Measurements from ENCODE around the gene SDK1.

Gene SDK1

DNA sequence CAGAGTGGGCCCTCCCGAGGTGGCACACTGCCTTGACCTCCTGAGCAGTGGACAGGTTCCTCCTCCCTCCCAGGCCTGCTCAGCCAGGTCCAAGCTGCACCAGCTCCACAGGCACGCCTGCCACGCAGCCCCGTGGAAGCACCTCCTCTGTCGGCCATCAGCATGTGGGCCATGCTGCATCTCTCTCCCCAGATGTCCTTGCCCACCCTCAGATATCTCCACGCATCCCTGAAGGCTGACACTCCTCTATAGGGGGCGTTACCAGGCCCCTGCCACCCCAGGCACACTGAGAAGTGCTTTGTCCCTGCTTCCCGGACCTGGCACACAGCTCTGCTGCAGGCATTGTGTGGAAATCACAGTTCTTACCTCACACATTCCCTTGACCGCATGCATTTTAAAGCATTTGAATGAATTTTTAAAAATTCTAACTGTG lies 598.5 kb downstream of the SDK1 start:
- Histone ChIP-seq H3K9ac (ENCODE audit: low read depth, low read length) (no peak overlapping the region), H3K9me3 (ENCODE audit: insufficient read depth, low read length, severe bottlenecking) (no peaks in the 10 kb centered on the region), H3K4me1 (ENCODE audit: insufficient read depth, low read length) (no peaks in the 10 kb centered on the region), H3K79me2 (ENCODE audit: insufficient read depth, low read length) (no peaks in the 10 kb centered on the region), H4K20me1 (ENCODE audit: insufficient read depth, low read length) (no peaks in the 10 kb centered on the region), H2AFZ (ENCODE audit: low read depth, low read length) (no peak overlapping the region), H3K27me3 (ENCODE audit: insufficient read depth, low read length, poor library complexity) (peaks cover 15% of the 10 kb centered on the region), H3K4me2 (ENCODE audit: insufficient read depth, low read length) (no peak overlapping the region), H3K4me3 (ENCODE audit: low read depth in 1 of 2, low read length in 2 of 2) (no peak overlapping the region), H3K27ac (ENCODE audit: low read length) (no peak overlapping the region), H3K36me3 (ENCODE audit: insufficient read depth, low read length) (no peaks in the 10 kb centered on the region)
- no peak for TF ChIP-seq EZH2 (IDR thresholded peaks at IDR 0.05; ENCODE audit: borderline replicate concordance, low read depth, low read length, severe bottlenecking)
- TF ChIP-seq, protein P1, sequence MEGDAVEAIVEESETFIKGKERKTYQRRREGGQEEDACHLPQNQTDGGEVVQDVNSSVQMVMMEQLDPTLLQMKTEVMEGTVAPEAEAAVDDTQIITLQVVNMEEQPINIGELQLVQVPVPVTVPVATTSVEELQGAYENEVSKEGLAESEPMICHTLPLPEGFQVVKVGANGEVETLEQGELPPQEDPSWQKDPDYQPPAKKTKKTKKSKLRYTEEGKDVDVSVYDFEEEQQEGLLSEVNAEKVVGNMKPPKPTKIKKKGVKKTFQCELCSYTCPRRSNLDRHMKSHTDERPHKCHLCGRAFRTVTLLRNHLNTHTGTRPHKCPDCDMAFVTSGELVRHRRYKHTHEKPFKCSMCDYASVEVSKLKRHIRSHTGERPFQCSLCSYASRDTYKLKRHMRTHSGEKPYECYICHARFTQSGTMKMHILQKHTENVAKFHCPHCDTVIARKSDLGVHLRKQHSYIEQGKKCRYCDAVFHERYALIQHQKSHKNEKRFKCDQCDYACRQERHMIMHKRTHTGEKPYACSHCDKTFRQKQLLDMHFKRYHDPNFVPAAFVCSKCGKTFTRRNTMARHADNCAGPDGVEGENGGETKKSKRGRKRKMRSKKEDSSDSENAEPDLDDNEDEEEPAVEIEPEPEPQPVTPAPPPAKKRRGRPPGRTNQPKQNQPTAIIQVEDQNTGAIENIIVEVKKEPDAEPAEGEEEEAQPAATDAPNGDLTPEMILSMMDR (IDR thresholded peaks at IDR 0.05; ENCODE audit: borderline replicate concordance, extremely low read depth, low read length, poor library complexity, severe bottlenecking) = no peak
- ATAC-seq (ENCODE audit: insufficient read depth, low read depth) (no peak), DNase-seq (no peak)

DNA sequence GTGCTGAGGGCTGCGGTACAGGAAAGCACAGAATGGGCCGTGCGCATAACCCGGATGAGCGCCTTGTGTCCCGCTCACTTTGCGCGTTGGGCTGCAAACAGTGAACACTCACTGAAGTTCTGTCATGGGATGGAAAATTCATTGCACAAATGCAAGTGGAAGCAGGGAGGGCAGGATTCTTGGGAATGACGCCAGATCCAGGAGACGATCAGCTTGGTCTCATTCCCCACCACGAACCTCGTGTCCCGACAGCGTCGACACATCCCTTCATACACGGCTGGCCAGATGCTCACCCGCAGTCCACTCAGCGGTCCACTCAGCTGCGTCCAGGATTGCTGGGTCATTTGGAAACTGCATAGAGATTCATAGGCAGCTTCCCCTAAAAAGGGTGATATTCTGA lies 607.1 kb downstream of the SDK1 start:
- H3K4me2 ChIP-seq (ENCODE audit: insufficient read depth, low read length) = no peak overlapping the region
- DNase-seq = no peak
- H3K27ac ChIP-seq (ENCODE audit: low read length) = no peak overlapping the region
- no peaks in the 10 kb centered on the region for H3K36me3 ChIP-seq (ENCODE audit: insufficient read depth, low read length)
- H4K20me1 ChIP-seq (ENCODE audit: insufficient read depth, low read length) = no peaks in the 10 kb centered on the region
- no peaks in the 10 kb centered on the region for H3K79me2 ChIP-seq (ENCODE audit: insufficient read depth, low read length)
- H2AFZ ChIP-seq (ENCODE audit: low read depth, low read length) = no peak overlapping the region
- H3K9ac ChIP-seq (ENCODE audit: low read depth, low read length) = no peak overlapping the region
- no peak overlapping the region for H3K4me3 ChIP-seq (ENCODE audit: low read depth in 1 of 2, low read length in 2 of 2)
- H3K9me3 ChIP-seq (ENCODE audit: insufficient read depth, low read length, severe bottlenecking) = no peaks in the 10 kb centered on the region
- TF ChIP-seq, protein P1 (IDR thresholded peaks at IDR 0.05; ENCODE audit: borderline replicate concordance, extremely low read depth, low read length, poor library complexity, severe bottlenecking) = no peak
- TF ChIP-seq EZH2 (IDR thresholded peaks at IDR 0.05; ENCODE audit: borderline replicate concordance, low read depth, low read length, severe bottlenecking) = no peak
- H3K4me1 ChIP-seq (ENCODE audit: insufficient read depth, low read length) = no peaks in the 10 kb centered on the region
- peaks cover 4% of the 10 kb centered on the region for H3K27me3 ChIP-seq (ENCODE audit: insufficient read depth, low read length, poor library complexity)
- ATAC-seq (ENCODE audit: insufficient read depth, low read depth) = no peak

DNA sequence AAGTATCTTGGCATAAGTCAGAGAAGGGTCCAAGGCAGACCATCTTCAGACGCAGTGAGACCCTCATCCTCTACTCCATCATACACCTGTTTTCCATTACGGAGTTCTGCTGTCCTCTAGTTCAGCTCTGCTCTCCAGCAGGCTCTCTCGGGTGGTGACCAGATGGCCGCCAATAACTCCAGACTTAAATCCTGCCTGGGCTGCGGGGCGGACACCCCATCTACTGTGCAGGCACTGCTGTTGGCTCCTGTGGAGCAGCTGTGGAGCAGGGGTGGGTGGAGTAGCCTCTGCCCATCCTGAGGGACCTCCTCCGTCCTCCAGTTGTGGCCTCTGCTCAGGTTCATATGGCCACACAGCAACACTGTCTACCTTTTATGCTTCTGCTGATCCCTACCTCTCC lies 608.1 kb downstream of the SDK1 start:
- H4K20me1 ChIP-seq (ENCODE audit: insufficient read depth, low read length) = no peaks in the 10 kb centered on the region
- TF ChIP-seq, protein P1 (IDR thresholded peaks at IDR 0.05; ENCODE audit: borderline replicate concordance, extremely low read depth, low read length, poor library complexity, severe bottlenecking) = no peak
- no peak for TF ChIP-seq EZH2 (IDR thresholded peaks at IDR 0.05; ENCODE audit: borderline replicate concordance, low read depth, low read length, severe bottlenecking)
- peaks cover 4% of the 10 kb centered on the region for H3K27me3 ChIP-seq (ENCODE audit: insufficient read depth, low read length, poor library complexity)
- H3K9ac ChIP-seq (ENCODE audit: low read depth, low read length) = no peak overlapping the region
- H3K4me1 ChIP-seq (ENCODE audit: insufficient read depth, low read length) = no peaks in the 10 kb centered on the region
- H3K4me2 ChIP-seq (ENCODE audit: insufficient read depth, low read length) = no peak overlapping the region
- no peak overlapping the region for H2AFZ ChIP-seq (ENCODE audit: low read depth, low read length)
- no peaks in the 10 kb centered on the region for H3K9me3 ChIP-seq (ENCODE audit: insufficient read depth, low read length, severe bottlenecking)
- no peaks in the 10 kb centered on the region for H3K36me3 ChIP-seq (ENCODE audit: insufficient read depth, low read length)
- DNase-seq (no peak), ATAC-seq (ENCODE audit: insufficient read depth, low read depth) (no peak)
- no peaks in the 10 kb centered on the region for H3K79me2 ChIP-seq (ENCODE audit: insufficient read depth, low read length)
- no peak overlapping the region for H3K4me3 ChIP-seq (ENCODE audit: low read depth in 1 of 2, low read length in 2 of 2)
- no peak overlapping the region for H3K27ac ChIP-seq (ENCODE audit: low read length)

DNA sequence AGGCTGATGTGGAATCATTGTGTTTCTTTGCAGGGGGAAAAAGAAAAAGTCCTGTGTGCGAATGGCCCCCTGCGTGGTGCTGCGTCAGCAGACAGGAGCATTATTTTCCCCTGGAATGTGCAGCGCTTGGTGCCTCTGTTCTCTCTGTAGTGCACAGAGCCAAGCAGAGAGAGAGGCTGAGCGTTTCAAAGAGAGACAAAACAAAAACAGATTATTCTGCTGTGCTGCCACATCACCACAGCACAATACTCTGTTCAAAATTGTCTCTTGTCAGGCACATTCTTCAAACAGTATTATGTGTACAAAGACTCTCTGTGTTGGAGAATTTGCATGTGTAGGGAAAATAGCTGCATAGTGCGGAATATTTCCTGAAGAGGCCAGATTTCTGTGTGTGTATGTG lies 609.0 kb downstream of the SDK1 start:
- Histone ChIP-seq H3K79me2 (ENCODE audit: insufficient read depth, low read length) (no peaks in the 10 kb centered on the region), H3K4me3 (ENCODE audit: low read depth in 1 of 2, low read length in 2 of 2) (no peak overlapping the region), H2AFZ (ENCODE audit: low read depth, low read length) (no peak overlapping the region), H3K36me3 (ENCODE audit: insufficient read depth, low read length) (no peaks in the 10 kb centered on the region), H4K20me1 (ENCODE audit: insufficient read depth, low read length) (no peaks in the 10 kb centered on the region), H3K9me3 (ENCODE audit: insufficient read depth, low read length, severe bottlenecking) (no peaks in the 10 kb centered on the region), H3K27ac (ENCODE audit: low read length) (no peak overlapping the region), H3K9ac (ENCODE audit: low read depth, low read length) (no peak overlapping the region), H3K27me3 (ENCODE audit: insufficient read depth, low read length, poor library complexity) (peaks cover 4% of the 10 kb centered on the region), H3K4me1 (ENCODE audit: insufficient read depth, low read length) (no peaks in the 10 kb centered on the region), H3K4me2 (ENCODE audit: insufficient read depth, low read length) (no peak overlapping the region)
- ATAC-seq (ENCODE audit: insufficient read depth, low read depth) (no peak), DNase-seq (no peak)
- TF ChIP-seq, protein P1 (IDR thresholded peaks at IDR 0.05; ENCODE audit: borderline replicate concordance, extremely low read depth, low read length, poor library complexity, severe bottlenecking) = no peak
- TF ChIP-seq EZH2 (IDR thresholded peaks at IDR 0.05; ENCODE audit: borderline replicate concordance, low read depth, low read length, severe bottlenecking) = no peak
